Tibial artery (tissue), 4 donors: ENCODE measurements around the gene SLC45A3.

Source experiments
- DNase-seq, 2 donors: peaks; one replicate each; pipeline ENCODE4 v3.0.0-alpha.2; 2019
- H3K27ac ChIP-seq, 2 donors: fragments of 200-600 bp; sonication (generic) in 1 of 2; 1 replicate in 1 of 2; 2 replicates in 1 of 2; pipeline ENCODE4 v1.5.1; 2018 to 2019; ENCODE audit warnings: mild to moderate bottlenecking in 1 of 2
- H3K27me3 ChIP-seq, 2 donors: fragments of 200-600 bp; sonication (generic) in 1 of 2; one replicate each; pipeline versions ENCODE4 v1.5.1 to v1.6.0; 2016 to 2019
- H3K36me3 ChIP-seq, 3 donors: fragments of 200-600 bp; sonication (generic) in 2 of 3; one replicate each; pipeline ENCODE4 v1.5.1; 2016 to 2019; ENCODE audit warnings: mild to moderate bottlenecking in 2 of 3
- H3K4me1 ChIP-seq, 4 donors: fragments of 200-600 bp; sonication (generic) in 2 of 4; 1 replicate in 3 of 4; 2 replicates in 1 of 4; pipeline ENCODE4 v1.5.1; 2016 to 2019
- H3K4me3 ChIP-seq, 2 donors: fragments of 200-600 bp; sonication (generic) in 1 of 2; 1 replicate in 1 of 2; 2 replicates in 1 of 2; pipeline ENCODE4 v1.5.1; 2018 to 2019; ENCODE audit warnings: mild to moderate bottlenecking in 2 of 2
- H3K9me3 ChIP-seq, 3 donors: fragments of 200-600 bp; sonication (generic) in 1 of 3; one replicate each; pipeline ENCODE4 v1.5.1; 2016 to 2019
- intact Hi-C: fragments of 100-400 bp; cut with DNase I; formaldehyde crosslinking; loops from one replicate; pipeline ENCODE4 v1.15.0; 2023; ENCODE audit warnings: low total_unique reads
- TF ChIP-seq, protein P1 (sequence below), 2 experiments: fragments of 200-600 bp in 1 of 2; fragments of 450-650 bp in 1 of 2; IDR thresholded peaks; one replicate each; pipeline ENCODE4 v1.5.1; 2017 to 2019; ENCODE audit warnings: antibody characterized with exemption in 2 of 2, mild to moderate bottlenecking in 1 of 2, moderate library complexity in 1 of 2

Gene SLC45A3

DNA sequence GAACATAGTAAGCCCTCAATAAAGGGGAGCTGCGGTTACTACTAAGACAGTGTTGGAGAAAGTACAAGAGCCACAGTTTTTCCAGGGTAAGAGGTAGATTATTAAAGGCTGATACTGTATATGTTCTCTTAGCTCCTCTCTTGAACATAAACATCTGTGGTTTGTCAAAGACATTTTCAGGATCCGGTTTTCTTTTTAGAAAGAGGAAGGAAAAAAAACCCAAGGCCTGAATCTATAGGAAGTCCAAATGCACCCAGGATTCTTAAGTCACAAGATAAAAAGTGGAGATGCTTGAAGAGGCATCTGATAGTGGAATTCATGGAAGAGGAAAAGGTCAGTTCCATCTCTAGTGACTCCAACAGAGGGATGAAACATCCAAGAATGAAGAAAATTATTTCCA lies 24.6 kb upstream of the SLC45A3 start:
- Histone ChIP-seq H3K27ac (no peak overlapping the region), H3K36me3 (peaks cover 0 to 22% (median 0%) of the 10 kb centered on the region in 3 donors), H3K4me3 (no peak overlapping the region), H3K9me3 (no peaks in the 10 kb centered on the region), H3K4me1 (peaks cover 0 to 19% (median 6%) of the 10 kb centered on the region in 4 donors), H3K27me3 (no peaks in the 10 kb centered on the region)
- TF ChIP-seq, protein P1, sequence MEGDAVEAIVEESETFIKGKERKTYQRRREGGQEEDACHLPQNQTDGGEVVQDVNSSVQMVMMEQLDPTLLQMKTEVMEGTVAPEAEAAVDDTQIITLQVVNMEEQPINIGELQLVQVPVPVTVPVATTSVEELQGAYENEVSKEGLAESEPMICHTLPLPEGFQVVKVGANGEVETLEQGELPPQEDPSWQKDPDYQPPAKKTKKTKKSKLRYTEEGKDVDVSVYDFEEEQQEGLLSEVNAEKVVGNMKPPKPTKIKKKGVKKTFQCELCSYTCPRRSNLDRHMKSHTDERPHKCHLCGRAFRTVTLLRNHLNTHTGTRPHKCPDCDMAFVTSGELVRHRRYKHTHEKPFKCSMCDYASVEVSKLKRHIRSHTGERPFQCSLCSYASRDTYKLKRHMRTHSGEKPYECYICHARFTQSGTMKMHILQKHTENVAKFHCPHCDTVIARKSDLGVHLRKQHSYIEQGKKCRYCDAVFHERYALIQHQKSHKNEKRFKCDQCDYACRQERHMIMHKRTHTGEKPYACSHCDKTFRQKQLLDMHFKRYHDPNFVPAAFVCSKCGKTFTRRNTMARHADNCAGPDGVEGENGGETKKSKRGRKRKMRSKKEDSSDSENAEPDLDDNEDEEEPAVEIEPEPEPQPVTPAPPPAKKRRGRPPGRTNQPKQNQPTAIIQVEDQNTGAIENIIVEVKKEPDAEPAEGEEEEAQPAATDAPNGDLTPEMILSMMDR (IDR thresholded peaks at IDR 0.05): no peak
- intact Hi-C loops: no loop called here
- no peak for DNase-seq

DNA sequence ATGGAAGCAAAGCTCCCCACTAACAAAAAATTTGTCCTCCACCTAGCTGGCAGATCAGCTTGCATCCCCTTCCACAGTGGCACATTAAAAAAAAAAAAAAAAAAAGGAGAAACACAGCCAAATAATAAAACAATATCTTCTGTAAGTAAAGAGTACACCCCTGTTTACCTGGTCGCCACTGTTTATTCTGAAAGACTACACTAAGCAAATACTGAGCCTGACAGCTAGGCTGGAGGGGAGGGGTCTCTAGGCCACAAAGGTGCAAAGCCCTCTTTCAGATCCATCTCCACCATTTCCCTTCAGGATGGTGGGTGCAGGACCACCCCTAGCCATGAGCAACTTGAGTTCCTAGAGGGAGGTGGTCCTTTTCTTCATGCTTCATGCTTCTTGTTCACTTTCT lies 22.8 kb upstream of the SLC45A3 start:
- intact Hi-C loops: no loop called here
- DNase-seq: no peak
- peaks cover 0 to 10% (median 1%) of the 10 kb centered on the region in 4 donors for H3K4me1 ChIP-seq
- no peak overlapping the region for H3K27ac ChIP-seq
- TF ChIP-seq, protein P1 (IDR thresholded peaks at IDR 0.05): no peak
- H3K27me3 ChIP-seq: no peaks in the 10 kb centered on the region
- no peaks in the 10 kb centered on the region for H3K9me3 ChIP-seq
- no peak overlapping the region for H3K4me3 ChIP-seq
- peaks cover 0 to 17% (median 0%) of the 10 kb centered on the region in 3 donors for H3K36me3 ChIP-seq

DNA sequence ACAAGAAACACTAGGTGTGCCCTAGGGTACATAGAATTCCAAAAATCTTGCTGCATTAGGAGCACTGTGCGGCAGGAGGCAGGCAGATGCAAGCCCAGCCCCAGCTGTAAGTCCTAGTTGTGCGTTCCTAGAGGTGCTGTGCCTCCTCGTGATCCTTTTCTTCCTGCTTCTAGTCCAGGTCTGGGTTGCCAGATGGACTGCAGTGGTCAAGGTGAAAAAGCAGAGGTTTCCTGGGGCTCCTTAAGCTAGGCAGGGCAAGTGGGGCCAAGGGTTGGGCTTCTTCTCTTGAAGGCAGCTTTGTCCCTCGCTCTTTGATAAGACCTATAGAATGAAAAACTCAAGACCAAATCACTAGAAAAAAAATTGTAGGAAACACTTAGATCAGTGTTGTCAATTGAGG lies 21.6 kb upstream of the SLC45A3 start:
- Histone ChIP-seq H3K27me3 (no peaks in the 10 kb centered on the region), H3K27ac (no peak overlapping the region), H3K36me3 (peaks cover 0 to 17% (median 0%) of the 10 kb centered on the region in 3 donors), H3K4me1 (peaks cover 0 to 10% (median 1%) of the 10 kb centered on the region in 4 donors), H3K9me3 (no peaks in the 10 kb centered on the region), H3K4me3 (no peak overlapping the region)
- no peak for DNase-seq
- intact Hi-C loops: no loop called here
- TF ChIP-seq, protein P1 (IDR thresholded peaks at IDR 0.05): no peak

DNA sequence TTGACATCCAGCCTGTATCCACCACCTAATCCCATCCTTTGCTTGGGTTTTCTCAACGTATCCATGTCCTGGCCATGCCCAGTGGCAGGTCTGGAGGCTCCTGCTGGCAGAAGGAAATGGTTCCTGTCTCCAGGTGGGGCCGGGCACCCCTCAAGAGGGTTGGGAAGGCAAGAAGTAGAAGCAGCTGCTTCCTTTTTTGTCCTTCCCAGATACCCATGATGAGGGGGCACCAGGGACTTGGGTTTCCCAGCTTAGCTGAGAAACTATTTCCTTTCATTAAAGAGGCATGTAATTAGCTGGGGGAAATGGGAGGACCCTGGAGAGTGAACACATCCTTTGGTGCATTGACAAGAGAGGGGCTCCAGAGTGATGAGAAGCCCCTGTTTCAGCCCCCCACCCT lies 21.1 kb upstream of the SLC45A3 start:
- Histone ChIP-seq H3K4me3 (no peak overlapping the region), H3K36me3 (peaks cover 0 to 17% (median 0%) of the 10 kb centered on the region in 3 donors), H3K9me3 (no peaks in the 10 kb centered on the region), H3K27me3 (no peaks in the 10 kb centered on the region), H3K27ac (no peak overlapping the region), H3K4me1 (peaks cover 0 to 5% (median 1%) of the 10 kb centered on the region in 4 donors)
- TF ChIP-seq, protein P1 (IDR thresholded peaks at IDR 0.05): no peak
- DNase-seq: no peak
- intact Hi-C loops: no loop called here

DNA sequence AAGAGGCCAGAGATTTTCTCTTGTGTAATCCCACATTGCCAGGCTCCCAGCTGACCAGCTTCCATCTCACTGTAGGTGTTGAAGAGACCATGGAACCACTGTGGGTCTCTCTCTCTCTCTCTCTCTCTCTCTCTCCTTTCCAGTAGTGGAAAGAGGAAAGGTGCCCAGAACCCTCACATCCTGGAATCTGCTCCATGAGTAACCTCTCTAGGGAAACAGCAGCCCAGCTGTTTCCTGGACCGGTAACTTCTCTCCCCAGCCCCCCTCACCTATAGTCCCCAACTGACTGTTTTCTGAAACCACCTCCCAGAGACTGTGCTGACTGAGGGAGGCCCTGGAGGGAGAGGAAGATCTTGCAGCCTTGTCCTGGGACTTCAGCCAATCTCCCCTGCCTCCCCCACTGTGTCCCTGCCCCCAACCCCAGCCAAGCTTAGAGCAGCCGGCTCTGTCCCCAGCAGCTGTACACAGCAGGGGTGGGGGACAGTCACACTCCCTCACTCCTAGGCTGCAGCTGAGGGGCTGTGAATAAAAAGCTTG lies 20.6 kb upstream of the SLC45A3 start:
- Histone ChIP-seq H3K4me3 (no peak overlapping the region), H3K4me1 (peaks cover 0 to 3% (median 0%) of the 10 kb centered on the region in 4 donors), H3K27ac (no peak overlapping the region), H3K9me3 (no peaks in the 10 kb centered on the region), H3K36me3 (peaks cover 0 to 17% (median 0%) of the 10 kb centered on the region in 3 donors), H3K27me3 (no peaks in the 10 kb centered on the region)
- intact Hi-C loops: no loop called here
- TF ChIP-seq, protein P1 (IDR thresholded peaks at IDR 0.05): no peak
- no peak for DNase-seq
